ENCODE results near the gene TTBK2. TPM values are rescaled to one million over a fixed set of nuclear protein-coding genes. Genes with fewer than 3 reads are reported as not detected.

TTBK2 gene
- total RNA-seq, 1 donor from 2014 or later: 14.1 TPM

- Mint-ChIP-seq H3K36me3 (ENCODE audit: low read depth, unreplicated experiment) (peaks cover 4% of the 10 kb centered on the region), H3K4me1 (ENCODE audit: unreplicated experiment) (no peaks in the 10 kb centered on the region), H3K27ac (ENCODE audit: unreplicated experiment) (no peak overlapping the region), H3K9me3 (ENCODE audit: unreplicated experiment) (no peaks in the 10 kb centered on the region), H3K27me3 (ENCODE audit: unreplicated experiment) (no peaks in the 10 kb centered on the region), H3K4me3 (ENCODE audit: unreplicated experiment) (no peak overlapping the region)
- TF ChIP-seq CTCF (IDR thresholded peaks at IDR 0.05; ENCODE audit: unreplicated experiment): no peak
- no peak for DNase-seq (ENCODE audit: low spot score)
Measured at GRCh38 chr15:42940527-42940926, 19.9 kb upstream of the TTBK2 start.

GRCh38 chr15:42939841-42940240 is 19.3 kb upstream of the TTBK2 start:
- Mint-ChIP-seq H3K4me3 (ENCODE audit: unreplicated experiment) (no peak overlapping the region), H3K36me3 (ENCODE audit: low read depth, unreplicated experiment) (peaks cover 4% of the 10 kb centered on the region), H3K9me3 (ENCODE audit: unreplicated experiment) (no peaks in the 10 kb centered on the region), H3K4me1 (ENCODE audit: unreplicated experiment) (no peaks in the 10 kb centered on the region), H3K27me3 (ENCODE audit: unreplicated experiment) (no peaks in the 10 kb centered on the region), H3K27ac (ENCODE audit: unreplicated experiment) (no peak overlapping the region)
- DNase-seq (ENCODE audit: low spot score): no peak
- no peak for TF ChIP-seq CTCF (IDR thresholded peaks at IDR 0.05; ENCODE audit: unreplicated experiment)

GRCh38 chr15:42937143-42937542 is 16.6 kb upstream of the TTBK2 start:
- Mint-ChIP-seq H3K9me3 (ENCODE audit: unreplicated experiment) (no peaks in the 10 kb centered on the region), H3K27me3 (ENCODE audit: unreplicated experiment) (no peaks in the 10 kb centered on the region), H3K4me3 (ENCODE audit: unreplicated experiment) (no peak overlapping the region), H3K27ac (ENCODE audit: unreplicated experiment) (no peak overlapping the region), H3K4me1 (ENCODE audit: unreplicated experiment) (no peaks in the 10 kb centered on the region), H3K36me3 (ENCODE audit: low read depth, unreplicated experiment) (peaks cover 4% of the 10 kb centered on the region)
- no peak for TF ChIP-seq CTCF (IDR thresholded peaks at IDR 0.05; ENCODE audit: unreplicated experiment)
- DNase-seq (ENCODE audit: low spot score): no peak

GRCh38 chr15:42933886-42934667 is 13.5 kb upstream of the TTBK2 start:
- H3K36me3 Mint-ChIP-seq (ENCODE audit: low read depth, unreplicated experiment): no peaks in the 10 kb centered on the region
- no peak overlapping the region for H3K4me3 Mint-ChIP-seq (ENCODE audit: unreplicated experiment)
- no peaks in the 10 kb centered on the region for H3K27me3 Mint-ChIP-seq (ENCODE audit: unreplicated experiment)
- H3K27ac Mint-ChIP-seq (ENCODE audit: unreplicated experiment): no peak overlapping the region
- no peak for TF ChIP-seq CTCF (IDR thresholded peaks at IDR 0.05; ENCODE audit: unreplicated experiment)
- no peaks in the 10 kb centered on the region for H3K9me3 Mint-ChIP-seq (ENCODE audit: unreplicated experiment)
- DNase-seq (ENCODE audit: low spot score): no peak
- no peaks in the 10 kb centered on the region for H3K4me1 Mint-ChIP-seq (ENCODE audit: unreplicated experiment)

GRCh38 chr15:42932833-42933515 is 12.4 kb upstream of the TTBK2 start:
- Mint-ChIP-seq H3K4me1 (ENCODE audit: unreplicated experiment) (no peaks in the 10 kb centered on the region), H3K27me3 (ENCODE audit: unreplicated experiment) (no peaks in the 10 kb centered on the region), H3K4me3 (ENCODE audit: unreplicated experiment) (no peak overlapping the region), H3K36me3 (ENCODE audit: low read depth, unreplicated experiment) (no peaks in the 10 kb centered on the region), H3K27ac (ENCODE audit: unreplicated experiment) (no peak overlapping the region), H3K9me3 (ENCODE audit: unreplicated experiment) (no peaks in the 10 kb centered on the region)
- no peak for TF ChIP-seq CTCF (IDR thresholded peaks at IDR 0.05; ENCODE audit: unreplicated experiment)
- no peak for DNase-seq (ENCODE audit: low spot score)
